IPS DF 4.7 (cell line): Measurements from ENCODE around the gene TRAF3.
"Not testable (repeated sequence)": the region's sequence is repeated elsewhere in the genome, so short reads cannot be mapped to it uniquely, and the experiment has no call there.

ENCODE experiments used
- DNase-seq: peaks from one replicate; pipeline ENCODE4 v3.0.0-alpha.2; 2013; ENCODE audit warnings: low spot score; ENCODE audit errors: extremely low read depth

TRAF3 gene

GRCh38 chr14:102891556-102891955 lies 114.3 kb downstream of the TRAF3 start:
- DNase-seq: no peak

GRCh38 chr14:102892651-102893050 lies 115.4 kb downstream of the TRAF3 start:
- no peak for DNase-seq

- no peak for DNase-seq
Observed at GRCh38 chr14:102893452-102893851, 116.2 kb downstream of the TRAF3 start.

- not testable (repeated sequence) for DNase-seq
Observed at GRCh38 chr14:102896735-102897134, 119.5 kb downstream of the TRAF3 start.

- no peak for DNase-seq
Observed at GRCh38 chr14:102897299-102898027, 120.2 kb downstream of the TRAF3 start.

- no peak for DNase-seq
Observed at GRCh38 chr14:102898298-102898697, 121.0 kb downstream of the TRAF3 start.

- no peak for DNase-seq
Observed at GRCh38 chr14:102898776-102899515, 121.7 kb downstream of the TRAF3 start.

- DNase-seq: no peak
Observed at GRCh38 chr14:102899516-102899900, 122.3 kb downstream of the TRAF3 start.

- no peak for DNase-seq
Observed at GRCh38 chr14:102900631-102901571, 123.7 kb downstream of the TRAF3 start.

- no peak for DNase-seq
Observed at GRCh38 chr14:102901633-102902032, 124.4 kb downstream of the TRAF3 start.

- no peak for DNase-seq
Observed at GRCh38 chr14:102902086-102902485, 124.8 kb downstream of the TRAF3 start.

GRCh38 chr14:102902523-102903247 lies 125.4 kb downstream of the TRAF3 start:
- no peak for DNase-seq

GRCh38 chr14:102903248-102903888 lies 126.1 kb downstream of the TRAF3 start:
- DNase-seq: no peak

- DNase-seq: no peak
Observed at GRCh38 chr14:102903889-102904512, 126.8 kb downstream of the TRAF3 start.

- DNase-seq: no peak
Observed at GRCh38 chr14:102905116-102906108, 128.2 kb downstream of the TRAF3 start.

- DNase-seq: no peak
Observed at GRCh38 chr14:102906616-102907302, 129.5 kb downstream of the TRAF3 start.

GRCh38 chr14:102907303-102907844 lies 130.1 kb downstream of the TRAF3 start:
- DNase-seq: no peak
